Measurements from ENCODE around the gene CASZ1.

GRCh38 chr1:10708757-10709156 lies 87.7 kb downstream of the CASZ1 start:
- no peak for TF ChIP-seq POLR2A (IDR thresholded peaks at IDR 0.05)
- TF ChIP-seq CTCF (IDR thresholded peaks at IDR 0.05) = no peak

Data from thyroid gland (tissue), 4 donors.